IMR-90 (cell line): ENCODE measurements around the gene COL23A1. TPM values are rescaled to one million over a fixed set of nuclear protein-coding genes. Genes with fewer than 3 reads are reported as not detected.

Experiments
- ATAC-seq: fragments of 200-7000 bp; cut with Tn5 transposase; 2 replicates; pipeline ENCODE4 v1.9.1; 2020; ENCODE audit warnings: low read depth, mild to moderate bottlenecking, moderate library complexity
- BruUV-seq: library from RNA; stranded (reverse); fragments of 400-500 nt; replicated peaks from 2 replicates; lab custom pipeline; 2021; lab: Mats Ljungman, UMichigan
- CTCF ChIA-PET: fragments of 300-600 bp; formaldehyde crosslinking; extraction: SDS; loops from one replicate; lab custom pipeline; 2021; ENCODE audit warnings: antibody characterized with exemption; lab: Yijun Ruan, JAX
- POLR2A ChIA-PET: fragments of 300-600 bp; sonication (Branson Sonifier 250); formaldehyde crosslinking; loops from one replicate; lab custom pipeline; 2022; ENCODE audit warnings: antibody characterized with exemption; ENCODE audit not compliant: unreplicated experiment; lab: Charles Lee
- DNase-seq: peaks from one replicate; pipeline ENCODE4 v3.0.0; 2013
- H2AFZ ChIP-seq: replicated peaks from 2 replicates; pipeline ENCODE3; 2013; ENCODE audit warnings: low read length, mild to moderate bottlenecking; ENCODE audit not compliant: poor library complexity
- H2AK5ac ChIP-seq: 2 replicates; pipeline ENCODE4 v1.6.1; 2013; ENCODE audit warnings: low read depth, low read length, inconsistent platforms
- H2AK9ac ChIP-seq: replicated peaks from 2 replicates; pipeline ENCODE3; 2013; ENCODE audit warnings: mild to moderate bottlenecking, low read depth, low read length, moderate library complexity; ENCODE audit not compliant: poor library complexity
- H2BK120ac ChIP-seq: 2 replicates; pipeline ENCODE4 v1.6.1; 2013; ENCODE audit warnings: low read depth, low read length, inconsistent platforms
- H2BK15ac ChIP-seq: 3 replicates; pipeline ENCODE4 v1.6.1; 2013; ENCODE audit warnings: low read depth, low read length, inconsistent platforms
- H2BK20ac ChIP-seq: 2 replicates; pipeline ENCODE4 v1.6.1; 2013; ENCODE audit warnings: low read depth, mild to moderate bottlenecking, inconsistent platforms, low read length, moderate library complexity
- H2BK5ac ChIP-seq: 2 replicates; pipeline ENCODE4 v1.6.1; 2013; ENCODE audit warnings: mild to moderate bottlenecking, low read depth, low read length, inconsistent platforms; ENCODE audit not compliant: poor library complexity, severe bottlenecking
- H3K14ac ChIP-seq: replicated peaks from 2 replicates; pipeline ENCODE4 v1.6.1; 2013; ENCODE audit warnings: low read depth, low read length, inconsistent platforms
- H3K18ac ChIP-seq: 2 replicates; pipeline ENCODE4 v1.6.1; 2013; ENCODE audit warnings: low read depth, low read length, control low read depth
- H3K23ac ChIP-seq: 2 replicates; pipeline ENCODE4 v1.6.1; 2013; ENCODE audit warnings: low read depth, low read length, inconsistent platforms
- H3K27ac ChIP-seq: 2 replicates; pipeline ENCODE4 v1.5.1; 2013; ENCODE audit warnings: mild to moderate bottlenecking, control low read depth, low read length; ENCODE audit not compliant: insufficient read depth
- H3K27me3 ChIP-seq: 2 replicates; pipeline ENCODE4 v1.6.1; 2013; ENCODE audit warnings: low read length; ENCODE audit not compliant: control insufficient read depth, insufficient read depth
- H3K36me3 ChIP-seq: 2 replicates; pipeline ENCODE4 v1.6.1; 2013; ENCODE audit warnings: low read length, mixed read lengths; ENCODE audit not compliant: control insufficient read depth, insufficient read depth
- H3K4ac ChIP-seq: 2 replicates; pipeline ENCODE4 v1.6.1; 2013; ENCODE audit warnings: low read depth, low read length, inconsistent platforms
- H3K4me1 ChIP-seq: 2 replicates; pipeline ENCODE4 v1.6.1; 2013; ENCODE audit warnings: low read length, mixed read lengths; ENCODE audit not compliant: control insufficient read depth, insufficient read depth
- H3K4me2 ChIP-seq: 2 replicates; pipeline ENCODE4 v1.6.1; 2013; ENCODE audit warnings: low read depth, mild to moderate bottlenecking, control low read depth, low read length, moderate library complexity
- H3K4me3 ChIP-seq: 2 replicates; pipeline ENCODE4 v1.5.1; 2013; ENCODE audit warnings: low read depth, mild to moderate bottlenecking, control low read depth, low read length, moderate library complexity; ENCODE audit not compliant: insufficient read depth
- H3K56ac ChIP-seq: 2 replicates; pipeline ENCODE4 v1.6.1; 2013; ENCODE audit warnings: low read length, inconsistent platforms; ENCODE audit not compliant: insufficient read depth; ENCODE audit errors: extremely low read depth
- H3K79me1 ChIP-seq, 2 experiments: 2 replicates each; pipeline ENCODE4 v1.6.1; 2013; ENCODE audit warnings: low read length in 2 of 2, inconsistent platforms in 1 of 2, low read depth in 1 of 2
- H3K9ac ChIP-seq: 2 replicates; pipeline ENCODE4 v1.6.1; 2013; ENCODE audit warnings: low read depth, low read length, control low read depth
- H3K9me1 ChIP-seq: 2 replicates; pipeline ENCODE4 v1.6.1; 2013; ENCODE audit warnings: low read length, inconsistent platforms; ENCODE audit not compliant: insufficient read depth
- H3K9me3 ChIP-seq: 2 replicates; pipeline ENCODE4 v1.6.1; 2013; ENCODE audit warnings: low read length; ENCODE audit not compliant: control insufficient read depth, insufficient read depth
- H4K20me1 ChIP-seq: 2 replicates; pipeline ENCODE4 v1.6.1; 2013; ENCODE audit warnings: low read length, inconsistent platforms; ENCODE audit not compliant: insufficient read depth
- H4K5ac ChIP-seq: 2 replicates; pipeline ENCODE4 v1.6.1; 2013; ENCODE audit warnings: mild to moderate bottlenecking, low read depth, low read length, control low read depth
- H4K8ac ChIP-seq, 2 experiments: 2 replicates each; pipeline ENCODE4 v1.6.1; 2013; ENCODE audit warnings: low read depth in 2 of 2, low read length in 2 of 2, control low read depth in 1 of 2, inconsistent platforms in 1 of 2
- H4K91ac ChIP-seq: 2 replicates; pipeline ENCODE4 v1.6.1; 2013; ENCODE audit warnings: low read depth, low read length, inconsistent platforms; ENCODE audit not compliant: insufficient read depth
- POLR2A ChIP-seq: IDR thresholded peaks from 2 replicates; pipeline ENCODE4 v1.6.1; 2012; ENCODE audit warnings: mild to moderate bottlenecking, low read depth, low read length
- WGBS, 2 experiments: methylation state at CpG; one replicate each; pipeline versions ENCODE4 v1.1.5 to v1.1.7; 2013; ENCODE audit warnings: missing lambda C conversion rate in 2 of 2; ENCODE audit not compliant: insufficient read length in 1 of 2; ENCODE audit errors: extremely low coverage in 2 of 2; 5-methylcytosine and 5-hydroxymethylcytosine counted together
- dilution Hi-C: fragments of 300-500 bp; cut with HindIII; formaldehyde crosslinking; loops from one replicate; pipeline ENCODE4 v1.14.3; 2018; ENCODE audit warnings: low sequenced_read_pairs; ENCODE audit not compliant: unreplicated experiment
- in situ Hi-C: fragments of 300-500 bp; cut with MboI; formaldehyde crosslinking; loops from 3 replicates; pipeline ENCODE4 v1.14.3; 2019; ENCODE audit warnings: low sequenced_read_pairs, inconsistent platforms, mixed read lengths
- intact Hi-C: fragments of 100-400 bp; cut with micrococcal nuclease; formaldehyde crosslinking; loops from 2 replicates; pipeline ENCODE4 v1.10.0; 2022
- polyA plus RNA-seq, 3 experiments: library from polyadenylated mRNA; depleted of rRNA; stranded (reverse); fragments of >200 nt; gene quantifications; 2 replicates each; pipeline ENCODE4 v1.2.3, GENCODE V29; 2012; ENCODE audit warnings: low replicate concordance in 1 of 3
- total RNA-seq: library from RNA; depleted of rRNA; stranded (reverse); fragments of >200 nt; gene quantifications from 2 replicates; pipeline ENCODE4 v1.2.3, GENCODE V29; 2012

COL23A1 gene
- total and polyA plus RNA-seq, 2 of the 4 experiments (the other 2 are of a cell fraction): not detected

GRCh38 chr5:178282391-178282790, 307.8 kb downstream of the COL23A1 start:
- H3K9ac ChIP-seq: no peak overlapping the region
- TF ChIP-seq POLR2A: no peak
- no peak overlapping the region for H3K4ac ChIP-seq
- no peak overlapping the region for H2AK5ac ChIP-seq
- no peak overlapping the region for H2BK5ac ChIP-seq
- CTCF ChIA-PET: no interaction called here
- no peak overlapping the region for H3K18ac ChIP-seq
- WGBS, 2 experiments: 71% methylated on average over 1 of the region's 4 CpGs; no CpG with 5 or more reads in 1 of the 2 experiments
- ATAC-seq (no peak), DNase-seq (no peak)
- no peak overlapping the region for H2BK120ac ChIP-seq
- no peaks in the 10 kb centered on the region for H3K9me1 ChIP-seq
- H3K14ac ChIP-seq: no peak overlapping the region
- H4K8ac ChIP-seq: no peak overlapping the region
- no peak overlapping the region for H3K56ac ChIP-seq
- no peak overlapping the region for H3K27ac ChIP-seq
- no peak overlapping the region for H2AK9ac ChIP-seq
- no peaks in the 10 kb centered on the region for H4K20me1 ChIP-seq
- dilution Hi-C loops: no loop called here
- no peaks in the 10 kb centered on the region for H3K4me1 ChIP-seq
- peaks cover 6% of the 10 kb centered on the region for H3K9me3 ChIP-seq
- no peaks in the 10 kb centered on the region; the same call in 1 of the 2 replicates for H3K27me3 ChIP-seq
- H3K36me3 ChIP-seq: no peaks in the 10 kb centered on the region
- H4K91ac ChIP-seq: no peak overlapping the region
- H3K23ac ChIP-seq: no peak overlapping the region
- intact Hi-C loops: loop anchor here (5.0 kb wide), 1 partner anchor 1210 kb away; no protein-coding TSS in a partner anchor
- no peak overlapping the region for H4K5ac ChIP-seq
- no peak overlapping the region for H2BK15ac ChIP-seq
- no peak overlapping the region for H3K4me2 ChIP-seq
- in situ Hi-C loops: loop anchor here (5.0 to 25.0 kb wide), 2 partner anchors 270 to 1205 kb away; no protein-coding TSS in a partner anchor
- H3K4me3 ChIP-seq: no peak overlapping the region
- H3K79me1 ChIP-seq: no peaks in the 10 kb centered on the region
- H2AFZ ChIP-seq: no peak overlapping the region
- H2BK20ac ChIP-seq: no peak overlapping the region
- POLR2A ChIA-PET: no interaction called here
- BruUV-seq: no TSS peak
